Measurements from ENCODE around the gene DUOX1. TPM values are rescaled to one million over a fixed set of nuclear protein-coding genes. Genes with fewer than 3 reads are reported as not detected.

DUOX1 gene
- total RNA-seq, 2 experiments from 2014 or later = not detected

- H3K4me3 Mint-ChIP-seq = no peak overlapping the region
- H3K36me3 Mint-ChIP-seq (ENCODE audit: low read depth) = no peaks in the 10 kb centered on the region
- DNase-seq (no peak), ATAC-seq (no peak)
- intact Hi-C loops (cut with micrococcal nuclease) = no loop called here
- H3K4me1 Mint-ChIP-seq (ENCODE audit: low read depth) = peaks cover 2% of the 10 kb centered on the region
- ChIA-PET CTCF (interaction anchor here (0.8 to 2.3 kb wide), 2 partner anchors 15 to 23 kb away, joined by 3 to 11 read pairs; no protein-coding TSS in a partner anchor), POLR2A (interaction anchor here (0.6 kb wide), 1 partner anchor 130 kb away, joined by 3 read pairs; no protein-coding TSS in a partner anchor)
- H3K27ac Mint-ChIP-seq = no peak overlapping the region
- H3K27me3 Mint-ChIP-seq = peaks cover 5% of the 10 kb centered on the region
- TF ChIP-seq CTCF (IDR thresholded peaks at IDR 0.05) = no peak
- no peaks in the 10 kb centered on the region for H3K9me3 Mint-ChIP-seq
Observed at GRCh38 chr15:45141386-45141785, 11.6 kb downstream of the DUOX1 start.

DNA sequence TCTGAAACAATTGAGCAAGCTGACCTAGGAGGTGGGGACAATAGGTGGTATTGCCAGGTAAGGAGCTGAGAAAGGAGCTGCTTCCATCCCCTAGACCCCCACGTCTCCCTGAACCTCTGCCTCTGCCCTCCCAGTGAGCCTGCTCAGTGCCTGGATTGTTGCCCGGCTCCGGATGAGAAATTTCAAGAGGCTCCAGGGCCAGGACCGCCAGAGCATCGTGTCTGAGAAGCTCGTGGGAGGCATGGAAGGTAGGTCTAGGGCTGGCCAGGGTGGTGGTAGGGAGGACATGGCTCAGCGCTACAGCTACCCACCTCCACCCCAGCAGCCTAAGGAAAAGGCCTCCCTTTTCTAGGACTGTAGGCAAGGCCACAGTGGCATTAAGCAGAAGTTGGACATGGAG lies 13.3 kb downstream of the DUOX1 start:
- ATAC-seq (no peak), DNase-seq (no peak)
- TF ChIP-seq CTCF (IDR thresholded peaks at IDR 0.05) = no peak
- H3K36me3 Mint-ChIP-seq (ENCODE audit: low read depth) = no peaks in the 10 kb centered on the region
- POLR2A ChIA-PET = no interaction called here
- H3K4me1 Mint-ChIP-seq (ENCODE audit: low read depth) = no peaks in the 10 kb centered on the region
- H3K9me3 Mint-ChIP-seq = no peaks in the 10 kb centered on the region
- intact Hi-C loops (cut with micrococcal nuclease) = no loop called here
- no peak overlapping the region for H3K4me3 Mint-ChIP-seq
- CTCF ChIA-PET = interaction anchor here (1.6 to 2.3 kb wide), 2 partner anchors 25 to 62 kb away, joined by 5 to 11 read pairs; no protein-coding TSS in a partner anchor
- H3K27me3 Mint-ChIP-seq = no peaks in the 10 kb centered on the region
- no peak overlapping the region for H3K27ac Mint-ChIP-seq

- Mint-ChIP-seq H3K4me1 (ENCODE audit: low read depth) (no peaks in the 10 kb centered on the region), H3K4me3 (no peak overlapping the region), H3K9me3 (no peaks in the 10 kb centered on the region), H3K36me3 (ENCODE audit: low read depth) (no peaks in the 10 kb centered on the region), H3K27me3 (no peaks in the 10 kb centered on the region), H3K27ac (no peak overlapping the region)
- POLR2A ChIA-PET = no interaction called here
- ATAC-seq (no peak), DNase-seq (no peak)
- intact Hi-C loops (cut with micrococcal nuclease) = no loop called here
- CTCF ChIA-PET = interaction anchor here (1.6 to 4.2 kb wide), 2 partner anchors 26 to 61 kb away, joined by 5 to 15 read pairs; no protein-coding TSS in a partner anchor
- TF ChIP-seq CTCF (IDR thresholded peaks at IDR 0.05) = no peak
Observed at GRCh38 chr15:45143946-45144345, 14.2 kb downstream of the DUOX1 start.

GRCh38 chr15:45144775-45145174 lies 15.0 kb downstream of the DUOX1 start:
- ChIA-PET CTCF (interaction anchor here (4.2 kb wide), 1 partner anchor 26 kb away, joined by 15 read pairs; no protein-coding TSS in a partner anchor), POLR2A (interaction anchor here (1.5 kb wide), 1 partner anchor 18 kb away, joined by 3 read pairs; no protein-coding TSS in a partner anchor)
- DNase-seq = no peak
- Mint-ChIP-seq H3K4me3 (no peak overlapping the region), H3K27me3 (no peaks in the 10 kb centered on the region), H3K9me3 (no peaks in the 10 kb centered on the region), H3K27ac (no peak overlapping the region), H3K36me3 (ENCODE audit: low read depth) (no peaks in the 10 kb centered on the region), H3K4me1 (ENCODE audit: low read depth) (no peaks in the 10 kb centered on the region)
- no peak for ATAC-seq
- no peak for TF ChIP-seq CTCF (IDR thresholded peaks at IDR 0.05)
- intact Hi-C loops (cut with micrococcal nuclease) = no loop called here

- no peak for DNase-seq
- Mint-ChIP-seq H3K4me1 (ENCODE audit: low read depth) (no peaks in the 10 kb centered on the region), H3K27ac (no peak overlapping the region), H3K36me3 (ENCODE audit: low read depth) (no peaks in the 10 kb centered on the region), H3K9me3 (no peaks in the 10 kb centered on the region), H3K27me3 (no peaks in the 10 kb centered on the region), H3K4me3 (no peak overlapping the region)
- ATAC-seq = no peak
- ChIA-PET CTCF (interaction anchor here (0.9 to 4.2 kb wide), 6 partner anchors 9 to 253 kb away, joined by 3 to 15 read pairs (median 4); no protein-coding TSS in a partner anchor), POLR2A (interaction anchor here (0.5 kb wide), 1 partner anchor 105 kb away, joined by 5 read pairs; no protein-coding TSS in a partner anchor)
- no peak for TF ChIP-seq CTCF (IDR thresholded peaks at IDR 0.05)
- intact Hi-C loops (cut with micrococcal nuclease) = no loop called here
Observed at GRCh38 chr15:45146405-45146804, 16.6 kb downstream of the DUOX1 start.
